Karpas-422 (cell line): ENCODE results near the gene SPTBN4. TPM values are rescaled to one million over a fixed set of nuclear protein-coding genes. Genes with fewer than 3 reads are reported as not detected.
"Not testable (repeated sequence)": the region's sequence is repeated elsewhere in the genome, so short reads cannot be mapped to it uniquely, and the experiment has no call there.

Source experiments
- DNase-seq: peaks from one replicate; pipeline ENCODE4 v3.0.0-alpha.2; 2015
- H2AFZ ChIP-seq: fragments of 200-600 bp; sonication (generic); 2 replicates; pipeline ENCODE4 v1.6.1; 2014; ENCODE audit warnings: antibody characterized with exemption, low read length, mixed read lengths
- H3K27ac ChIP-seq: fragments of 200-600 bp; sonication (generic); 2 replicates; pipeline ENCODE4 v1.5.1; 2014; ENCODE audit warnings: mild to moderate bottlenecking, low read length, moderate library complexity
- H3K27me3 ChIP-seq: fragments of 200-600 bp; sonication (generic); 2 replicates; pipeline ENCODE4 v1.6.1; 2014; ENCODE audit warnings: low read length, mixed read lengths
- H3K36me3 ChIP-seq: fragments of 200-600 bp; sonication (generic); 2 replicates; pipeline ENCODE4 v1.6.1; 2014; ENCODE audit warnings: low read length, mixed read lengths; ENCODE audit not compliant: insufficient read depth
- H3K4me1 ChIP-seq: fragments of 200-600 bp; sonication (generic); 2 replicates; pipeline ENCODE4 v1.6.1; 2014; ENCODE audit warnings: mild to moderate bottlenecking, low read length, mixed read lengths
- H3K4me2 ChIP-seq: fragments of 200-600 bp; sonication (generic); 2 replicates; pipeline ENCODE4 v1.6.1; 2014; ENCODE audit warnings: low read length, low read depth, mild to moderate bottlenecking; ENCODE audit not compliant: poor library complexity, severe bottlenecking
- H3K4me3 ChIP-seq: fragments of 200-600 bp; sonication (generic); 2 replicates; pipeline ENCODE4 v1.5.1; 2014; ENCODE audit warnings: mild to moderate bottlenecking, antibody characterized with exemption, low read length, mixed read lengths
- H3K79me2 ChIP-seq: fragments of 200-600 bp; sonication (generic); 2 replicates; pipeline ENCODE4 v1.6.1; 2014; ENCODE audit warnings: mild to moderate bottlenecking, low read length, mixed read lengths
- H3K9ac ChIP-seq: fragments of 200-600 bp; sonication (generic); 2 replicates; pipeline ENCODE4 v1.6.0; 2014; ENCODE audit warnings: low read length
- H3K9me2 ChIP-seq: fragments of 200-600 bp; sonication (generic), shearing (Covaris generic); replicated peaks from 2 replicates; pipeline ENCODE4 v1.6.0; 2014; ENCODE audit warnings: mild to moderate bottlenecking, low read length, moderate library complexity; ENCODE audit not compliant: insufficient read depth
- H3K9me3 ChIP-seq: fragments of 300-700, 200-600 bp; sonication (generic); 2 replicates; pipeline ENCODE4 v1.6.1; 2014; ENCODE audit warnings: low read length, mixed read lengths
- H4K20me1 ChIP-seq: fragments of 200-600 bp; sonication (generic); 2 replicates; pipeline ENCODE4 v1.6.1; 2014; ENCODE audit warnings: mild to moderate bottlenecking, antibody characterized with exemption, low read length, low read depth; ENCODE audit not compliant: insufficient read depth
- total RNA-seq: library from RNA; depleted of rRNA; stranded (reverse); fragments of >200 nt; shearing (Covaris generic); gene quantifications from 2 replicates; pipeline ENCODE4 v1.2.3, GENCODE V29; 2014; ENCODE audit warnings: low replicate concordance

SPTBN4 gene
- total RNA-seq, 1 experiment from 2014 or later = 1.0 TPM

DNA sequence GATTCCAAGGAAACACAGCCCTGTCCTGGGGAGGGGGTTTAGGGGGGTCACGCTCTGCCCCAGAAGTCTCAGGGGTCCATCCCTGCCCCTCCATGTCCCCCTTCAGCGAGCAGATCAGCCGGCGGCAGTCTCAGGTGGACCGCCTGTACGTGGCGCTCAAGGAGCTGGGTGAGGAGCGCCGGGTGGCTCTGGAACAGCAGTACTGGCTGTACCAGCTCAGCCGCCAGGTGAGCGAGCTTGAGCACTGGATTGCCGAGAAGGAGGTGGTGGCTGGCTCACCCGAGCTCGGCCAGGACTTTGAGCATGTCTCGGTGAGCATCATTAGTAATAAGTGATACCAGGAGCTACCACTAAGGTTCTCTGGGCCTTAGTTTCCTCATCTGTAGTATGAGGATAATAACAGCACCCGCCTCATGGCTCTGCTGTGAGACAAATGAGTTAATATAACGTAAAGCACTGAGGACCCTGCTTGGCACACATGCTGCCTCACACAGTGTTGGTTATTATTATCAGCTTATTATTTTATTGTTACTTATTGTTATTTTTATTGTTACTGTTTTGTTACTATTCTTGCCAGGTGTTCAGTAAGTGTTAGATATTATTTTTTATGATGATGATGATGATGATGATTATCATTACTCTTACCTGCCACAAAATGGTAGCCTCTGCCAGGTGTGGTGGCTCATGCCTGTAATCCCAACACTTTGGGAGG lies 89.3 kb downstream of the SPTBN4 start:
- Histone ChIP-seq H4K20me1 (no peaks in the 10 kb centered on the region), H3K79me2 (no peaks in the 10 kb centered on the region), H3K27me3 (no peaks in the 10 kb centered on the region), H3K4me3 (no peak overlapping the region), H3K27ac (no peak overlapping the region), H3K9me2 (no peaks in the 10 kb centered on the region), H3K4me1 (no peaks in the 10 kb centered on the region), H3K36me3 (no peaks in the 10 kb centered on the region), H3K9me3 (no peaks in the 10 kb centered on the region), H2AFZ (no peak overlapping the region), H3K4me2 (no peak overlapping the region), H3K9ac (no peak overlapping the region)
- no peak for DNase-seq

DNA sequence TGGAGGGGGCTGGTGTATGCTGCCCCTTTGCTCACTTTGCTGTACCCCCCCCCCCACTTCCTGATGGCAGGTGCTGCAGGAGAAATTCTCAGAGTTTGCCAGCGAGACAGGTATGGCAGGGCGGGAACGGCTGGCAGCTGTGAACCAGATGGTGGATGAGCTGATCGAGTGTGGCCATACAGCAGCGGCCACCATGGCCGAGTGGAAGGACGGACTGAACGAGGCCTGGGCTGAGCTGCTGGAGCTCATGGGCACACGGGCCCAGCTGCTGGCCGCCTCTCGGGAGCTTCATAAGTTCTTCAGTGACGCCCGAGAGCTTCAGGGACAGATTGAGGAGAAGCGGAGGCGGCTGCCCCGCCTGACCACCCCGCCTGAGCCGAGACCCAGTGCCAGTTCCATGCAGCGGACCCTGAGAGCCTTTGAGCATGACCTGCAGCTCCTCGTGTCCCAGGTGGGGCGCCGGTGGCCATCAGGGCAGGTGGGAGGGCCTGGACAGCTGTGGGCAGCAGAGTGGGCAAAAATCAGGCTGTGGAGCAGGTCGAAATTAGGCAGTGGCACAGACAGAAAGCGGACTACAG lies 90.2 kb downstream of the SPTBN4 start:
- DNase-seq = no peak
- Histone ChIP-seq H3K4me3 (no peak overlapping the region), H3K4me1 (no peaks in the 10 kb centered on the region), H3K27me3 (no peaks in the 10 kb centered on the region), H3K36me3 (no peaks in the 10 kb centered on the region), H4K20me1 (no peaks in the 10 kb centered on the region), H3K9ac (no peak overlapping the region), H3K79me2 (no peaks in the 10 kb centered on the region), H3K4me2 (no peak overlapping the region), H2AFZ (no peak overlapping the region), H3K27ac (no peak overlapping the region), H3K9me2 (no peaks in the 10 kb centered on the region), H3K9me3 (no peaks in the 10 kb centered on the region)

GRCh38 chr19:40559394-40559793 lies 92.6 kb downstream of the SPTBN4 start:
- Histone ChIP-seq H3K9me2 (no peaks in the 10 kb centered on the region), H3K4me3 (no peak overlapping the region), H3K9me3 (no peaks in the 10 kb centered on the region), H3K4me1 (no peaks in the 10 kb centered on the region), H3K36me3 (no peaks in the 10 kb centered on the region), H4K20me1 (no peaks in the 10 kb centered on the region), H3K4me2 (no peak overlapping the region), H3K9ac (no peak overlapping the region), H3K27me3 (no peaks in the 10 kb centered on the region), H3K27ac (no peak overlapping the region), H3K79me2 (no peaks in the 10 kb centered on the region), H2AFZ (no peak overlapping the region)
- no peak for DNase-seq

- Histone ChIP-seq H3K79me2 (no peaks in the 10 kb centered on the region), H3K4me3 (no peak overlapping the region), H3K4me2 (no peak overlapping the region), H4K20me1 (no peaks in the 10 kb centered on the region), H3K9me2 (no peaks in the 10 kb centered on the region), H2AFZ (no peak overlapping the region), H3K36me3 (no peaks in the 10 kb centered on the region), H3K9ac (no peak overlapping the region), H3K4me1 (no peaks in the 10 kb centered on the region), H3K9me3 (no peaks in the 10 kb centered on the region), H3K27me3 (no peaks in the 10 kb centered on the region), H3K27ac (no peak overlapping the region)
- DNase-seq = no peak
Measured at GRCh38 chr19:40560092-40560507, 93.3 kb downstream of the SPTBN4 start.

GRCh38 chr19:40561947-40562346 lies 95.1 kb downstream of the SPTBN4 start:
- DNase-seq = no peak
- Histone ChIP-seq H2AFZ (no peak overlapping the region), H3K27me3 (no peaks in the 10 kb centered on the region)

GRCh38 chr19:40564535-40564934 lies 97.7 kb downstream of the SPTBN4 start:
- not testable (repeated sequence) for H3K36me3 ChIP-seq, H3K79me2 ChIP-seq, H3K9me2 ChIP-seq, H4K20me1 ChIP-seq, H3K27me3 ChIP-seq, H3K4me2 ChIP-seq, H3K4me3 ChIP-seq, H3K4me1 ChIP-seq, DNase-seq, H3K9me3 ChIP-seq, H3K27ac ChIP-seq, H2AFZ ChIP-seq, H3K9ac ChIP-seq

More at GRCh38 chr19:40561947-40562346, 95.1 kb downstream of the SPTBN4 start:
- H3K9ac ChIP-seq = no peak overlapping the region
- no peak overlapping the region for H3K4me3 ChIP-seq
- H3K9me3 ChIP-seq = no peaks in the 10 kb centered on the region
- H3K79me2 ChIP-seq = no peaks in the 10 kb centered on the region
- no peaks in the 10 kb centered on the region for H3K36me3 ChIP-seq
- H3K27ac ChIP-seq = no peak overlapping the region
- no peaks in the 10 kb centered on the region for H3K4me1 ChIP-seq
- no peaks in the 10 kb centered on the region for H3K9me2 ChIP-seq
- no peak overlapping the region for H3K4me2 ChIP-seq
- no peaks in the 10 kb centered on the region for H4K20me1 ChIP-seq

DNA sequence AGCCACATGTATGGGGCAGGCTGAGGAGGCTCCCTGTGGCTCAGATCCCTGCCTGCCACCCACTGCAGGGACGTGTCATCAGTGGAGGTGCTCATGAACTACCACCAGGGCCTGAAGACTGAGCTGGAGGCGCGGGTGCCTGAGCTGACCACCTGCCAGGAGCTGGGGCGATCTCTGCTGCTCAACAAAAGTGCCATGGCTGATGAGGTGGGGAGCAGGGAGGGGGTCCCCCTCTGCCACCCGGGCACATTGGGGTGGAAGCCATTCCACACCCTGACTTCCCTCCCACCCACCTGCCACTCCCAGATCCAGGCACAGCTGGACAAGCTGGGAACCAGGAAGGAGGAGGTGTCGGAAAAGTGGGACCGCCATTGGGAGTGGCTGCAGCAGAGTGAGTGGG lies 98.6 kb downstream of the SPTBN4 start:
- Histone ChIP-seq H3K4me3 (no peak overlapping the region), H3K4me2 (no peak overlapping the region), H3K9me2 (no peaks in the 10 kb centered on the region), H3K27ac (no peak overlapping the region), H3K36me3 (no peaks in the 10 kb centered on the region), H3K9me3 (no peaks in the 10 kb centered on the region), H2AFZ (no peak overlapping the region), H3K79me2 (no peaks in the 10 kb centered on the region), H3K27me3 (no peaks in the 10 kb centered on the region), H4K20me1 (no peaks in the 10 kb centered on the region), H3K9ac (no peak overlapping the region), H3K4me1 (peaks cover 5% of the 10 kb centered on the region)
- DNase-seq = no peak

GRCh38 chr19:40565910-40566495 lies 99.2 kb downstream of the SPTBN4 start:
- Histone ChIP-seq H3K9ac (no peak overlapping the region), H3K27me3 (no peaks in the 10 kb centered on the region), H3K4me2 (no peak overlapping the region), H3K4me3 (no peak overlapping the region), H4K20me1 (no peaks in the 10 kb centered on the region), H3K9me2 (no peaks in the 10 kb centered on the region), H3K79me2 (no peaks in the 10 kb centered on the region), H3K4me1 (peaks cover 7% of the 10 kb centered on the region), H2AFZ (no peak overlapping the region), H3K27ac (no peak overlapping the region), H3K36me3 (no peaks in the 10 kb centered on the region), H3K9me3 (no peaks in the 10 kb centered on the region)
- no peak for DNase-seq
